OCI-LY7 (cell line): ENCODE results near the gene MAPK14. TPM values are rescaled to one million over a fixed set of nuclear protein-coding genes. Genes with fewer than 3 reads are reported as not detected.
A peak's percentile ranks its signal among the peaks of the same experiment; 100 is the strongest.

Experiments
- BruUV-seq: library from RNA; stranded (reverse); fragments of 400-500 nt; replicated peaks from 2 replicates; lab custom pipeline; 2021; lab: Mats Ljungman, UMichigan
- CTCF ChIA-PET: fragments of 300-600 bp; sonication (Branson Sonifier 250); formaldehyde crosslinking; loops from one replicate; lab custom pipeline; 2022; ENCODE audit warnings: antibody characterized with exemption; ENCODE audit not compliant: unreplicated experiment; lab: Charles Lee
- POLR2A ChIA-PET: fragments of 300-600 bp; sonication (Branson Sonifier 250); formaldehyde crosslinking; loops from one replicate; lab custom pipeline; 2022; ENCODE audit warnings: antibody characterized with exemption; lab: Charles Lee
- DNase-seq: peaks from one replicate; pipeline ENCODE4 v3.0.0-alpha.2; 2015; ENCODE audit warnings: low spot score
- H2AFZ ChIP-seq: fragments of 200-600 bp; sonication (generic), shearing (Covaris generic); 2 replicates; pipeline ENCODE4 v1.6.1; 2014; ENCODE audit warnings: mild to moderate bottlenecking, antibody characterized with exemption, low read length, moderate library complexity
- H3K27ac ChIP-seq: fragments of 200-600 bp; sonication (generic); 2 replicates; pipeline ENCODE4 v1.5.1; 2014; ENCODE audit warnings: mixed run types, low read depth, mild to moderate bottlenecking, moderate library complexity, low read length, inconsistent platforms; ENCODE audit not compliant: poor library complexity, severe bottlenecking
- H3K36me3 ChIP-seq: fragments of 200-600 bp; sonication (generic); 2 replicates; pipeline ENCODE4 v1.6.1; 2014; ENCODE audit warnings: mild to moderate bottlenecking, antibody characterized with exemption, low read length, moderate library complexity, mixed read lengths; ENCODE audit not compliant: insufficient read depth
- H3K4me1 ChIP-seq: fragments of 200-600 bp; sonication (generic); 2 replicates; pipeline ENCODE4 v1.5.1; 2014; ENCODE audit warnings: mild to moderate bottlenecking, low read length; ENCODE audit not compliant: insufficient read depth, poor library complexity, severe bottlenecking
- H3K4me2 ChIP-seq: fragments of 200-600 bp; sonication (generic); 2 replicates; pipeline ENCODE4 v1.6.1; 2014; ENCODE audit warnings: mild to moderate bottlenecking, low read length
- H3K4me3 ChIP-seq: fragments of 200-600 bp; sonication (generic); 2 replicates; pipeline ENCODE4 v1.5.1; 2014; ENCODE audit warnings: mild to moderate bottlenecking, low read depth, low read length; ENCODE audit not compliant: poor library complexity, severe bottlenecking
- H3K79me2 ChIP-seq: fragments of 200-600 bp; sonication (generic); 2 replicates; pipeline ENCODE4 v1.6.1; 2016; ENCODE audit warnings: low read depth, mild to moderate bottlenecking, low read length, moderate library complexity, mixed read lengths; ENCODE audit not compliant: insufficient read depth
- H3K9me2 ChIP-seq: fragments of 200-600 bp; sonication (generic); 2 replicates; pipeline ENCODE4 v1.6.1; 2016; ENCODE audit warnings: mild to moderate bottlenecking, low read length, mixed read lengths; ENCODE audit not compliant: insufficient read depth
- H3K9me3 ChIP-seq: fragments of 200-600 bp; sonication (generic); 2 replicates; pipeline ENCODE4 v1.6.1; 2014; ENCODE audit warnings: mild to moderate bottlenecking, mixed run types, low read length, mixed read lengths
- H4K20me1 ChIP-seq: fragments of 200-600 bp; sonication (generic); 2 replicates; pipeline ENCODE4 v1.6.1; 2014; ENCODE audit warnings: mild to moderate bottlenecking, antibody characterized with exemption, low read length, moderate library complexity, mixed read lengths; ENCODE audit not compliant: insufficient read depth
- EZH2phosphoT487 ChIP-seq: fragments of 200-600 bp; sonication (generic); IDR thresholded peaks from 2 replicates; pipeline ENCODE4 v1.6.1; 2018; ENCODE audit warnings: low read depth, borderline replicate concordance, mild to moderate bottlenecking, mixed run types, antibody characterized with exemption, low read length, moderate library complexity, mixed read lengths
- intact Hi-C: fragments of 100-400 bp; cut with micrococcal nuclease; formaldehyde crosslinking; loops from one replicate; pipeline ENCODE4 v1.10.0; 2022; ENCODE audit not compliant: unreplicated experiment
- total RNA-seq, 2 experiments: library from RNA; depleted of rRNA in 1 of 2; stranded (reverse); fragments of >200 nt in 1 of 2; shearing (Covaris generic) in 1 of 2; gene quantifications; 2 replicates each; pipeline ENCODE4 v1.2.3, GENCODE V29; 2014 to 2022
- TF ChIP-seq, protein P1 (sequence below): fragments of 200-600 bp; sonication (generic); conservative IDR thresholded peaks from 2 replicates; pipeline ENCODE4 v1.5.1; 2014; ENCODE audit warnings: mild to moderate bottlenecking, antibody characterized with exemption, low read length, moderate library complexity, mixed read lengths

MAPK14 gene
- total RNA-seq, 2 experiments from 2014 or later, result 38.7 to 43.1 TPM

DNA sequence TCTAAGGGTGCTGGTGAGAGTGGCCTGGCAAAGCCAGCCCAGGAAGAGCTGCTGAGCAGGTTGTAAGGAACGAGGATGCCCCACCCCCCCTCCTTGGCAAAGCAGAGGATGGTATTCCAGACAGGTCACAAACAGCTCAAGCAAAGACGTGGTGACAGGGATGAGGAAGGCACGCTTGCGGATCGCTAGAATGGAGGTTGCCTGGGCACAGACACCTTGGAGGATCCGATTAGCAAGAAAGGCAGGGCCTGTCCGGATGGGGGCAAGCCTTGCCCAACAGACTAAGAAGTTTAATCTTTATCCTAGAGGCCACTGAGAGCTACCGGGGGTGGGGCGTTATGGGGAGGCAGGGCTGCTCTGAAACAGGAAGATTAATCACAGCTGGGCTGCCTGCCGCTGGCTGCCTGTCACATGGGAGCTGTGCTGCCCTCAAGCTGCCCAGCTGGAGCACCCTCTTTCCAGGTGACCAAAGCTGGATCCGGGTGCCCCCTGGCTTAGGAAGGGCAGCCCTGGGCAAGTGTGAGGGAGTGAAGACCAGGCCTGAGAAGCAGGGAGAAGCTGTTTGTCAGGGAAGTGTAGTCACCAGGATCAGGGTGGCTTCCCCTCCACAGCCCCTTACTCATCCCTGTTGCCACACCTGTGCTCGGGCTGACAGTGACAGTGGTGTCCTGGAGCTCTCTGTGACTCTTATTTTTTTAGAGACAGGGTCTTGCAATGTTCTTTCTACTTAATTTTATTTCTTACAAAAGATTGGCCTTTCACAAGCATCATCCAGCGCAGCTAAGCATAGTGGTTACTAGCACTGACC is 93.6 kb downstream of the MAPK14 start:
- peak; percentile 67 for DNase-seq
- Histone ChIP-seq H4K20me1 (no peaks in the 10 kb centered on the region), H2AFZ (peak overlapping the region; percentile 31; the same call in 1 of the 2 replicates), H3K4me1 (peaks cover 44% of the 10 kb centered on the region), H3K36me3 (0 out of 2 replicates have a peak, but pooled peaks cover 4% of the 10 kb centered on the region), H3K27ac (peak overlapping the region; percentile 60), H3K79me2 (no peaks in the 10 kb centered on the region), H3K9me2 (no peaks in the 10 kb centered on the region), H3K9me3 (no peaks in the 10 kb centered on the region), H3K4me3 (peak overlapping the region; percentile 33), H3K4me2 (peak overlapping the region; percentile 64)
- ChIA-PET POLR2A (interaction anchor here (0.6 to 1.6 kb wide), 11 partner anchors 8 to 308 kb away, joined by 3 to 9 read pairs (median 4); no protein-coding TSS in a partner anchor), CTCF (interaction anchor here (0.6 to 0.7 kb wide), 6 partner anchors 9 to 658 kb away, joined by 3 to 7 read pairs (median 3); partner anchors contain the start of gene MAPK13)
- TF ChIP-seq EZH2phosphoT487, result no peak
- TF ChIP-seq, protein P1, sequence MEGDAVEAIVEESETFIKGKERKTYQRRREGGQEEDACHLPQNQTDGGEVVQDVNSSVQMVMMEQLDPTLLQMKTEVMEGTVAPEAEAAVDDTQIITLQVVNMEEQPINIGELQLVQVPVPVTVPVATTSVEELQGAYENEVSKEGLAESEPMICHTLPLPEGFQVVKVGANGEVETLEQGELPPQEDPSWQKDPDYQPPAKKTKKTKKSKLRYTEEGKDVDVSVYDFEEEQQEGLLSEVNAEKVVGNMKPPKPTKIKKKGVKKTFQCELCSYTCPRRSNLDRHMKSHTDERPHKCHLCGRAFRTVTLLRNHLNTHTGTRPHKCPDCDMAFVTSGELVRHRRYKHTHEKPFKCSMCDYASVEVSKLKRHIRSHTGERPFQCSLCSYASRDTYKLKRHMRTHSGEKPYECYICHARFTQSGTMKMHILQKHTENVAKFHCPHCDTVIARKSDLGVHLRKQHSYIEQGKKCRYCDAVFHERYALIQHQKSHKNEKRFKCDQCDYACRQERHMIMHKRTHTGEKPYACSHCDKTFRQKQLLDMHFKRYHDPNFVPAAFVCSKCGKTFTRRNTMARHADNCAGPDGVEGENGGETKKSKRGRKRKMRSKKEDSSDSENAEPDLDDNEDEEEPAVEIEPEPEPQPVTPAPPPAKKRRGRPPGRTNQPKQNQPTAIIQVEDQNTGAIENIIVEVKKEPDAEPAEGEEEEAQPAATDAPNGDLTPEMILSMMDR, result no peak
- no TSS peak for BruUV-seq
- intact Hi-C loops, result loop anchor here (2.0 to 5.0 kb wide), 2 partner anchors 76 to 181 kb away; partner anchors contain the start of gene BRPF3

DNA sequence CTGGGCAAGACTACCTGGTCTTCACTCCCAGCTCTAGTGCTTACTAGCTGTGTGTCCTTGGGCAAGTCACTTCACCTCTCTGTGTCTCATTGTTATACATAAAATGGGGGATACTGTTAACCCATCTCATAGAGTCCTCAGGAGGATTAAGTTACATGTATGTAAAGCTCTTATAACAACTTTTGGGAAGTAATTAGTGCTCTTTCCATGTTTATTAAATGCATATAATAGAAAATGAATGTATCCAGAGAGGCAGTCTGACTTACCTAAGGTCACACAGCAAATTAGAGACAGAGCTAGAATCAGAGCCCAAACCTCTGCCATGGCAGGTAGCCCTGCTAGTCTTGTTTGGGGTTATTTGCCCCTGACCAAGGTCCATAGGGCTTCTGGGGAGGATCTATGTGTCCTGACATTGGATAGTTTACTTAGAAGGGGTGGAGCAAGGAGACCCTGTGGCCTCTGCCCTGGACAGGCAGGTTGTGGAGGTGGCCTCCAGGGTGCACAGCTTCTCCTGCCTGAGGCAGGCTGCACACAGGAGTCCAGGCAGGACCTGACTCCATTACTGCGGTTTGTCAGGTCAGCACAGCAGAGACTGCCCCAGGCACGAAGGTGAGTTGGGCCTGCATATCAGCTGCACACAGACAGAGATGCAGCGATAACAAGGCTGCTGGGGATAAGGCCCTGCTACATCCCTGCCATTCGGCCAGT is 94.3 kb downstream of the MAPK14 start:
- ChIA-PET POLR2A (interaction anchor here (0.8 to 1.6 kb wide), 7 partner anchors 9 to 93 kb away, joined by 3 to 9 read pairs (median 5); no protein-coding TSS in a partner anchor), CTCF (interaction anchor here (0.6 to 0.7 kb wide), 4 partner anchors 8 to 599 kb away, joined by 3 to 7 read pairs (median 3); partner anchors contain the start of gene MAPK13)
- intact Hi-C loops, result loop anchor here (2.0 to 5.0 kb wide), 3 partner anchors 75 to 239 kb away; partner anchors contain the start of gene BRPF3
- TF ChIP-seq, protein P1, result no peak
- TF ChIP-seq EZH2phosphoT487, result no peak
- Histone ChIP-seq H3K36me3 (no peaks in the 10 kb centered on the region), H3K4me1 (peaks cover 36% of the 10 kb centered on the region), H3K4me3 (no peak overlapping the region), H3K79me2 (no peaks in the 10 kb centered on the region), H3K4me2 (0 out of 2 replicates have a peak overlapping the region, but pooled peaks have one; percentile 64), H3K9me3 (no peaks in the 10 kb centered on the region), H3K27ac (no peak overlapping the region), H2AFZ (no peak overlapping the region), H3K9me2 (no peaks in the 10 kb centered on the region), H4K20me1 (no peaks in the 10 kb centered on the region)
- no peak for DNase-seq
- BruUV-seq, result no TSS peak
